Liver (tissue), 9 donors: ENCODE results near the gene CYBB. TPM values are rescaled to one million over a fixed set of nuclear protein-coding genes. Genes with fewer than 3 reads are reported as not detected.

ENCODE experiments used
- DNase-seq: peaks from one replicate; pipeline ENCODE4 v3.0.0-alpha.2; 2017; ENCODE audit warnings: low spot score
- H3K27ac ChIP-seq, 2 donors: one replicate each; pipeline ENCODE4 v1.7.0; 2013; ENCODE audit warnings: inconsistent platforms in 2 of 2, low read length in 2 of 2, control low read depth in 1 of 2, low read depth in 1 of 2, mild to moderate bottlenecking in 1 of 2
- H3K27me3 ChIP-seq, 4 donors: one replicate each; pipeline versions ENCODE4 v1.6.1 to v1.7.0; 2013; ENCODE audit warnings: low read length in 3 of 4, inconsistent platforms in 1 of 4, mild to moderate bottlenecking in 1 of 4, moderate library complexity in 1 of 4; ENCODE audit not compliant: control insufficient read depth in 4 of 4, insufficient read depth in 4 of 4
- H3K36me3 ChIP-seq, 4 donors: one replicate each; pipeline versions ENCODE4 v1.6.1 to v1.7.0; 2013; ENCODE audit warnings: low read length in 3 of 4, mild to moderate bottlenecking in 3 of 4, low read depth in 1 of 4, moderate library complexity in 1 of 4; ENCODE audit not compliant: control insufficient read depth in 4 of 4, insufficient read depth in 3 of 4
- H3K4me1 ChIP-seq, 4 donors: one replicate each; pipeline versions ENCODE4 v1.6.1 to v1.7.0; 2013; ENCODE audit warnings: low read length in 3 of 4, mild to moderate bottlenecking in 3 of 4, moderate library complexity in 1 of 4; ENCODE audit not compliant: control insufficient read depth in 4 of 4, insufficient read depth in 4 of 4
- H3K4me3 ChIP-seq, 3 donors: one replicate each; pipeline versions ENCODE4 v1.6.1 to v1.7.0; 2013; ENCODE audit warnings: low read length in 3 of 3, control low read depth in 1 of 3, low read depth in 1 of 3, mild to moderate bottlenecking in 1 of 3
- H3K9ac ChIP-seq, 2 donors: one replicate each; pipeline ENCODE4 v1.7.0; 2013; ENCODE audit warnings: low read length in 2 of 2, mild to moderate bottlenecking in 2 of 2, moderate library complexity in 2 of 2, control low read depth in 1 of 2, low read depth in 1 of 2
- H3K9me3 ChIP-seq, 4 donors: one replicate each; pipeline versions ENCODE4 v1.6.1 to v1.7.0; 2013; ENCODE audit warnings: low read length in 3 of 4; ENCODE audit not compliant: control insufficient read depth in 4 of 4
- EGR1 ChIP-seq, 2 donors: IDR thresholded peaks; 2 replicates each; pipeline ENCODE4 v1.6.1; 2016 to 2018; ENCODE audit warnings: antibody characterized with exemption in 2 of 2, low read depth in 2 of 2
- FOXA1 ChIP-seq: IDR thresholded peaks from 2 replicates; pipeline ENCODE4 v1.6.1; 2016; ENCODE audit warnings: antibody characterized with exemption
- FOXA2 ChIP-seq: IDR thresholded peaks from 2 replicates; pipeline ENCODE4 v1.6.1; 2016; ENCODE audit warnings: antibody characterized with exemption
- GABPA ChIP-seq, 2 donors: IDR thresholded peaks in 1 of 2; conservative IDR thresholded peaks in 1 of 2; 2 replicates each; pipeline ENCODE4 v1.6.1; 2016; ENCODE audit warnings: antibody characterized with exemption in 2 of 2, mild to moderate bottlenecking in 1 of 2, moderate library complexity in 1 of 2
- HNF4A ChIP-seq, 2 donors: conservative IDR thresholded peaks; 2 replicates each; pipeline ENCODE4 v1.6.1; 2016; ENCODE audit warnings: antibody characterized with exemption in 2 of 2, mild to moderate bottlenecking in 2 of 2
- HNF4G ChIP-seq: IDR thresholded peaks from 2 replicates; pipeline ENCODE4 v1.6.1; 2016; ENCODE audit warnings: antibody characterized with exemption
- JUND ChIP-seq, 2 donors: IDR thresholded peaks; 2 replicates each; pipeline ENCODE4 v1.6.1; 2016; ENCODE audit warnings: antibody characterized with exemption in 2 of 2
- NR2F2 ChIP-seq: IDR thresholded peaks from 2 replicates; pipeline ENCODE4 v1.6.1; 2016; ENCODE audit warnings: antibody characterized with exemption
- RAD21 ChIP-seq, 2 donors: IDR thresholded peaks; 2 replicates each; pipeline ENCODE4 v1.6.1; 2016; ENCODE audit warnings: antibody characterized with exemption in 2 of 2, mild to moderate bottlenecking in 2 of 2
- RXRA ChIP-seq, 2 donors: IDR thresholded peaks; 2 replicates each; pipeline ENCODE4 v1.6.1; 2017 to 2018; ENCODE audit warnings: antibody characterized with exemption in 2 of 2, mild to moderate bottlenecking in 1 of 2
- SP1 ChIP-seq: IDR thresholded peaks from 2 replicates; pipeline ENCODE4 v1.6.1; 2018; ENCODE audit warnings: antibody characterized with exemption, mild to moderate bottlenecking
- TAF1 ChIP-seq: conservative IDR thresholded peaks from 2 replicates; pipeline ENCODE4 v1.6.1; 2016; ENCODE audit warnings: antibody characterized with exemption, mild to moderate bottlenecking
- YY1 ChIP-seq: IDR thresholded peaks from 2 replicates; pipeline ENCODE4 v1.6.1; 2016; ENCODE audit warnings: antibody characterized with exemption, mild to moderate bottlenecking
- WGBS: extraction: QIAGEN DNeasy Blood & Tissue Kit; methylation state at CpG from one replicate; pipeline ENCODE4 v1.1.7; 2013; 5-methylcytosine and 5-hydroxymethylcytosine counted together
- polyA plus RNA-seq, 2 donors: library from polyadenylated mRNA; stranded (reverse) in 1 of 2; unstranded in 1 of 2; fragments of 200-250 nt in 1 of 2; fragments of >200 nt in 1 of 2; fragmentation: Nextera tagmentation in 1 of 2; extraction: Ambion mirVana in 1 of 2; gene quantifications; one replicate each; pipeline versions ENCODE4 v1.2.1 to v1.2.3, GENCODE V29; 2013 to 2015
- total RNA-seq, 2 donors: library from RNA; depleted of rRNA; stranded (reverse); fragments of >200 nt; gene quantifications; one replicate each; pipeline ENCODE4 v1.2.3, GENCODE V29; 2014
- TF ChIP-seq, protein P1 (sequence below): IDR thresholded peaks from 2 replicates; pipeline ENCODE4 v1.6.1; 2016; ENCODE audit warnings: antibody characterized with exemption
- TF ChIP-seq, protein P2 (sequence below): IDR thresholded peaks from 2 replicates; pipeline ENCODE4 v1.6.1; 2016; ENCODE audit warnings: antibody characterized with exemption
- TF ChIP-seq, protein P3 (sequence below): IDR thresholded peaks from 2 replicates; pipeline ENCODE4 v1.6.1; 2016; ENCODE audit warnings: antibody characterized with exemption, mild to moderate bottlenecking
- TF ChIP-seq, protein P4 (sequence below): IDR thresholded peaks from 2 replicates; pipeline ENCODE4 v1.6.1; 2016; ENCODE audit warnings: antibody characterized with exemption
- donor health status: healthy.
- donor health status: healthy.
- donor health status: healthy.
- donor health status: healthy.
- donor health status: healthy.

The CYBB gene
- total and polyA plus RNA-seq, 4 donors: 2.8 to 65.7 (median 14.5) TPM

DNA sequence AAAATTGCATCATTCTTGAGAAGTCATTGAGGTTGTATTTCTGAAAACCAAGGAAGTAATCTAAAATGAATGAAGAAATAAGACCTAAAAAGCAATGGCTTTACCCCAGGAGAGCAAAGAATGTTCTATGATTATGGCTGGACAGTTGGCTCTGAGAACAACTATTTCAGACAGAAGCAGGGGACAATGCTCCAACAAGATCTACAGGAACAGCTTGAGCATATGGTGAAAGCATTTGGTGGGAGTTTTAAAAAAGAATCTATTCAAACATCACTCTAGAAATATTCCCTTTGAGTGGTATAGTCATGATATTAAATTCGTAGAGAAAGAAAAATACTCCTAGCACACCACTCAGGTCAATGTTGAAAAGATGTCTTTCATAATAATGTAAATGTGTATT lies 40.8 kb downstream of the CYBB start:
- DNase-seq: no peak
- no peak overlapping the region for H3K27ac ChIP-seq
- no peak overlapping the region for H3K4me3 ChIP-seq
- no peak overlapping the region for H3K9ac ChIP-seq
- H3K4me1 ChIP-seq: peaks cover 0 to 14% (median 5%) of the 10 kb centered on the region in 4 donors
- TF ChIP-seq, protein P1, sequence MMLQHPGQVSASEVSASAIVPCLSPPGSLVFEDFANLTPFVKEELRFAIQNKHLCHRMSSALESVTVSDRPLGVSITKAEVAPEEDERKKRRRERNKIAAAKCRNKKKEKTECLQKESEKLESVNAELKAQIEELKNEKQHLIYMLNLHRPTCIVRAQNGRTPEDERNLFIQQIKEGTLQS: no peak
- TF ChIP-seq NR2F2: no peak
- no peak for TF ChIP-seq FOXA2
- no peak for TF ChIP-seq RAD21 (IDR thresholded peaks at IDR 0.05)
- no peak for TF ChIP-seq EGR1 (IDR thresholded peaks at IDR 0.05; ENCODE audit: low read depth in 2 of 2)
- TF ChIP-seq SP1: no peak
- no peak for TF ChIP-seq TAF1
- TF ChIP-seq, protein P2, sequence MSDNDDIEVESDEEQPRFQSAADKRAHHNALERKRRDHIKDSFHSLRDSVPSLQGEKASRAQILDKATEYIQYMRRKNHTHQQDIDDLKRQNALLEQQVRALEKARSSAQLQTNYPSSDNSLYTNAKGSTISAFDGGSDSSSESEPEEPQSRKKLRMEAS: no peak
- TF ChIP-seq JUND (IDR thresholded peaks at IDR 0.05): no peak
- no peak for TF ChIP-seq GABPA (IDR thresholded peaks at IDR 0.05 in 1 of 2, conservative IDR thresholded peaks at IDR 0.05 in 1 of 2)
- TF ChIP-seq HNF4A (conservative IDR thresholded peaks at IDR 0.05): no peak
- TF ChIP-seq RXRA (IDR thresholded peaks at IDR 0.05): no peak
- no peak for TF ChIP-seq FOXA1
- TF ChIP-seq HNF4G: no peak
- TF ChIP-seq, protein P3, sequence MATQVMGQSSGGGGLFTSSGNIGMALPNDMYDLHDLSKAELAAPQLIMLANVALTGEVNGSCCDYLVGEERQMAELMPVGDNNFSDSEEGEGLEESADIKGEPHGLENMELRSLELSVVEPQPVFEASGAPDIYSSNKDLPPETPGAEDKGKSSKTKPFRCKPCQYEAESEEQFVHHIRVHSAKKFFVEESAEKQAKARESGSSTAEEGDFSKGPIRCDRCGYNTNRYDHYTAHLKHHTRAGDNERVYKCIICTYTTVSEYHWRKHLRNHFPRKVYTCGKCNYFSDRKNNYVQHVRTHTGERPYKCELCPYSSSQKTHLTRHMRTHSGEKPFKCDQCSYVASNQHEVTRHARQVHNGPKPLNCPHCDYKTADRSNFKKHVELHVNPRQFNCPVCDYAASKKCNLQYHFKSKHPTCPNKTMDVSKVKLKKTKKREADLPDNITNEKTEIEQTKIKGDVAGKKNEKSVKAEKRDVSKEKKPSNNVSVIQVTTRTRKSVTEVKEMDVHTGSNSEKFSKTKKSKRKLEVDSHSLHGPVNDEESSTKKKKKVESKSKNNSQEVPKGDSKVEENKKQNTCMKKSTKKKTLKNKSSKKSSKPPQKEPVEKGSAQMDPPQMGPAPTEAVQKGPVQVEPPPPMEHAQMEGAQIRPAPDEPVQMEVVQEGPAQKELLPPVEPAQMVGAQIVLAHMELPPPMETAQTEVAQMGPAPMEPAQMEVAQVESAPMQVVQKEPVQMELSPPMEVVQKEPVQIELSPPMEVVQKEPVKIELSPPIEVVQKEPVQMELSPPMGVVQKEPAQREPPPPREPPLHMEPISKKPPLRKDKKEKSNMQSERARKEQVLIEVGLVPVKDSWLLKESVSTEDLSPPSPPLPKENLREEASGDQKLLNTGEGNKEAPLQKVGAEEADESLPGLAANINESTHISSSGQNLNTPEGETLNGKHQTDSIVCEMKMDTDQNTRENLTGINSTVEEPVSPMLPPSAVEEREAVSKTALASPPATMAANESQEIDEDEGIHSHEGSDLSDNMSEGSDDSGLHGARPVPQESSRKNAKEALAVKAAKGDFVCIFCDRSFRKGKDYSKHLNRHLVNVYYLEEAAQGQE: no peak
- no peak for TF ChIP-seq YY1
- no peaks in the 10 kb centered on the region for H3K36me3 ChIP-seq
- 89% methylated on average over 1 of the region's 1 CpG for WGBS
- H3K27me3 ChIP-seq: peaks cover 0 to 3% (median 0%) of the 10 kb centered on the region in 4 donors
- no peaks in the 10 kb centered on the region for H3K9me3 ChIP-seq

DNA sequence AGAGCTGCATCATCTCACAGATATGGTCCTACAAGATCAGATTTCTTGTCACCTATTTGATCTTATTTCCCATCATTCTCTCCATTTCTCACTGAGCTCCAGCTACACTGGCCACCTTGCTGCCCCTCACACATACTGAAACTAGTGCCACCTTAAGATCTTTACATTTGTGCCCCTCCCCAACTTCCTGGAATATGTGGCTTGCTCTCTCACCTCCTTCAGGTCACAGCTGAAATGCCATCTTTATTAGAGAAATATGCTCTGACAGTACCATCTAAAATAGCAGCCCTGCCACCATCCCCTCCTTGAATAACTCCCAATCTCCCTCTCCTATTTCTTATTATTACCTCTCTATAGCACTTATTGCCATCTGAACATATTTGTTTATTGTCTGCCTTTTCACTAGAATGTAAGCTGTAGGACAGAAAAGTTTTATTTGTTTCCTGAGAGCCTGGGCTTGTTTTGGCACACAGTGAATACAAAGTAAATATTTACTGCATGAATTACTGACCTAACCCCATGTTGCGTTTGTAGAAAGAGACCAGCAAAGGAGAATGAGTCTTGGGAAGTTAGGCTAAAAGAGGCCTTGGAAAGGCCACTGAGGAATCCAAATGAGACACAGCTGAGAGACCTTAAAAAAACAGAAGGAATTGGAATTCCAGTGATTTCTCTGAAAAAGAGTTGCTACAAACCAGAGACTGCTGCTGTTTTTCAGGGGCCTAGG lies 44.8 kb downstream of the CYBB start:
- WGBS: 9% methylated on average over 1 of the region's 1 CpG
- Histone ChIP-seq H3K9ac (no peak overlapping the region), H3K9me3 (no peaks in the 10 kb centered on the region), H3K27ac (peak overlapping the region in 1 of 2 donors; percentile 51), H3K4me3 (no peak overlapping the region), H3K4me1 (peaks cover 0 to 14% (median 5%) of the 10 kb centered on the region in 4 donors), H3K27me3 (no peaks in the 10 kb centered on the region), H3K36me3 (no peaks in the 10 kb centered on the region)
- DNase-seq: no peak
- peak in 1 of 2 donors; percentile 18 for TF ChIP-seq HNF4A (conservative IDR thresholded peaks at IDR 0.05)
- TF ChIP-seq NR2F2: no peak
- TF ChIP-seq, protein P2: no peak
- TF ChIP-seq RXRA (IDR thresholded peaks at IDR 0.05): peak in 1 of 2 donors; percentile 13
- TF ChIP-seq, protein P4, sequence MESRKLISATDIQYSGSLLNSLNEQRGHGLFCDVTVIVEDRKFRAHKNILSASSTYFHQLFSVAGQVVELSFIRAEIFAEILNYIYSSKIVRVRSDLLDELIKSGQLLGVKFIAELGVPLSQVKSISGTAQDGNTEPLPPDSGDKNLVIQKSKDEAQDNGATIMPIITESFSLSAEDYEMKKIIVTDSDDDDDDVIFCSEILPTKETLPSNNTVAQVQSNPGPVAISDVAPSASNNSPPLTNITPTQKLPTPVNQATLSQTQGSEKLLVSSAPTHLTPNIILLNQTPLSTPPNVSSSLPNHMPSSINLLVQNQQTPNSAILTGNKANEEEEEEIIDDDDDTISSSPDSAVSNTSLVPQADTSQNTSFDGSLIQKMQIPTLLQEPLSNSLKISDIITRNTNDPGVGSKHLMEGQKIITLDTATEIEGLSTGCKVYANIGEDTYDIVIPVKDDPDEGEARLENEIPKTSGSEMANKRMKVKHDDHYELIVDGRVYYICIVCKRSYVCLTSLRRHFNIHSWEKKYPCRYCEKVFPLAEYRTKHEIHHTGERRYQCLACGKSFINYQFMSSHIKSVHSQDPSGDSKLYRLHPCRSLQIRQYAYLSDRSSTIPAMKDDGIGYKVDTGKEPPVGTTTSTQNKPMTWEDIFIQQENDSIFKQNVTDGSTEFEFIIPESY: no peak
